Esophagus muscularis mucosa (tissue), 3 donors: Measurements from ENCODE around the gene SGTB.

Experiments used
- CTCF ChIP-seq, 3 experiments: fragments of 200-600 bp in 2 of 3; fragments of 450-650 bp in 1 of 3; sonication (generic) in 2 of 3; IDR thresholded peaks; one replicate each; pipeline ENCODE4 v1.5.1; 2017 to 2019; ENCODE audit warnings: antibody characterized with exemption in 3 of 3, mild to moderate bottlenecking in 2 of 3, moderate library complexity in 1 of 3
- POLR2A ChIP-seq: fragments of 450-650 bp; IDR thresholded peaks from one replicate; pipeline ENCODE4 v1.6.1; 2017; ENCODE audit warnings: antibody characterized with exemption, moderate library complexity, mild to moderate bottlenecking, low read depth
- POLR2AphosphoS5 ChIP-seq, 2 donors: sonication (generic); formaldehyde crosslinking; IDR thresholded peaks; one replicate each; pipeline ENCODE4 v1.6.1; 2017; ENCODE audit warnings: antibody characterized with exemption in 2 of 2

- TF ChIP-seq CTCF (IDR thresholded peaks at IDR 0.05), result no peak
- TF ChIP-seq POLR2AphosphoS5 (IDR thresholded peaks at IDR 0.05), result no peak
- no peak for TF ChIP-seq POLR2A
Measured at GRCh38 chr5:65758546-65759144, 36.7 kb upstream of the SGTB start.
